Frontal cortex (tissue), 4 donors: ENCODE measurements around the gene CALU. TPM values are rescaled to one million over a fixed set of nuclear protein-coding genes. Genes with fewer than 3 reads are reported as not detected.

Source experiments
- DNase-seq, 2 donors: peaks; one replicate each; pipeline ENCODE4 v3.0.0; 2012; ENCODE audit warnings: low spot score in 2 of 2
- FAIRE-seq: peaks from 2 replicates; lab custom pipeline; 2012; peaks lifted over from hg19 to GRCh38; lab: Jason Lieb, UNC
- small RNA-seq: library from RNA; depleted of rRNA; stranded (forward); fragments of <200 nt; gene quantifications from one replicate; pipeline ENCODE3, GENCODE V24; 2014
- total RNA-seq: library from RNA; depleted of rRNA; stranded (reverse); fragments of >200 nt; gene quantifications from one replicate; pipeline ENCODE4 v1.2.3, GENCODE V29; 2014
- donor health status: control.
- donor health status: control.
- donor health status: control.

Gene CALU
- total RNA-seq, 1 donor from 2014 or later, result 55.0 TPM

DNA sequence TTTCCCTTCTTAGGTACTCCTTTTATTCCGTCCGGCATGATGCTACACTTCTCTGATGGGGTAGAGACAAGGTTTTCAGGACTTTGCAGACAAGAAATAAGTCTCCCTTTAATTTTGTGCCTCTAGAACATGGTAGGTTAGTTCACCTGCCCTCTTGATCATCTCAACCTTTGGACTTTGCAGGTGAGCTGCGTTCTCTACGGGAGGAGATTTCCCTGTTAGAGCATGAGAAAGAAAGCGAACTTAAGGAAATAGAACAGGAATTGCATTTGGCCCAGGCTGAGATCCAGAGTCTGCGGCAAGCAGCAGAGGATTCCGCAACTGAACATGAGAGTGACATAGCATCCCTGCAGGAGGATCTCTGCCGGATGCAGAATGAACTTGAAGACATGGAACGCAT, 61.8 kb downstream of the CALU start:
- no peak for FAIRE-seq

DNA sequence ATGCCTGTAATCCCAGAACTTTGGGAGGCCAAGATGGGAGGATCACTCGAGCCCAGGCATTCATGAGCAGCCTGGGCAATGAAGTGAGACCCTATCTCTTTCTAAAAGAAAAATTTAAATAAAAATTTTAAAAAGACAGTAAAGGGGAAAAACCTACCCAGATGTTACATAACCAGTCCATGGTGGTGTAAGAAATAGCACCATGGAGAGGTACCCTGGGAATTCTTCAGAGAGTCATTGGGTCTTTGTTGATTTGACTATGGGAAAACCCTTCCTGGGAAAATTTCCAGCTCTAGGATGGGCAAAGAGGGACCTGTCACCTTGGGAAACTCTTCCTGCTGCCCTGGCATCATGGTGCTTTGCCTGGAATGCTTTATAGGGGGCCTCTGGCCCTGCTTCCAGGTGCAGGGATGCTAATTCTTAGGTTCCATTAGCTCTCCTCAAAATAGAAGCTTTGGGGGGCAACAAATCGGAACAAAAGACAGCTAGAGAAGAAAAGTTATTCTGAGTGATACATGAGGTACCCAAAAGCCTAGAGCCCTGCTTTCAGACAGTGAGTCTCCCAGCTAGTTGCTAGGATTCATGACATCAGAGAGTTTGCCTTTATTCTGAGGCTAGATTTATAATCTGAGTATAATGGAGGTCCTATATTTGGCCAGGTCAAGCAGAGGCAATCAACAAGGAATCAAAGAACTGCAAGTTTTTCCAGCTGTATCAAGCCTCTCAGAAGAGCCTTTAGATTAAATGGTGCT, 62.7 kb downstream of the CALU start:
- no peak for FAIRE-seq

More for the DNA sequence above, 61.8 kb downstream of the CALU start:
- DNase-seq, result no peak

DNA sequence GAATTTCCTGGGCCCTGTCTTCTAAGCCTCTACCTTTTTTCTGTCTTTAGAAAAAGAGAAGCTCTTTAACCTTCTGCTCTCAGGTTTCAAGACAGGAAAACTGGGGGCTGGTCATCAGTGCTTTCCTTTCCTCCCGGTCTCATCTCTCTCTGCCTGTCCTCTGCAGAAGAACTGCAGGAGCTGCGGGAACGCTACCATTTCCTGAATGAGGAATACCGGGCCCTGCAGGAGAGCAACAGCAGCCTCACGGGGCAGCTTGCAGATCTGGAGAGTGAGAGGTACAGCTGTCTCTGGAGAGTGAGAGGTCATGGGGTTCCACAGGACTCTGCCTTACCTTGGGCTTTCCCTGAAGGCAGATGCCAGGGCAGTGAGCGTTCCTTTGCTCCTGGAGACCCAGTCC, 65.3 kb downstream of the CALU start:
- DNase-seq, result no peak
- no peak for FAIRE-seq

More for the DNA sequence above, 62.7 kb downstream of the CALU start:
- no peak for DNase-seq

DNA sequence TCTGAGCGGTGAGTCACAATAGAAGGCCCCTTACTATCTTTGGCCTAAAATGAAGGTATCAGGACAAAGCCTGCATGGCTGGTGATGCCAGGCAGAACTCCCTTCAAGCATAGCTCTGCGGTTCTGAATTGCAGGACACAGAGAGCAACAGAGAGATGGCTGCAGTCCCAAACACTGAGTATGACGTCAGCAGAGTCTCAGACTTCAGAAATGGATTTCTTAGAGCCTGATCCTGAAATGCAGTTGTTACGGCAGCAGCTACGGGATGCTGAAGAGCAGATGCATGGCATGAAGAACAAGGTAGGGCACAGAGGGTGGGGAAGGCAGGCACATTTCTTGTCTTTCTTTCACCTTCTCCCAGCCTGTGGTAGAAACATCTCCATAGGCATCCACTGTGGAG, 66.1 kb downstream of the CALU start:
- FAIRE-seq (no peak), DNase-seq (no peak)

DNA sequence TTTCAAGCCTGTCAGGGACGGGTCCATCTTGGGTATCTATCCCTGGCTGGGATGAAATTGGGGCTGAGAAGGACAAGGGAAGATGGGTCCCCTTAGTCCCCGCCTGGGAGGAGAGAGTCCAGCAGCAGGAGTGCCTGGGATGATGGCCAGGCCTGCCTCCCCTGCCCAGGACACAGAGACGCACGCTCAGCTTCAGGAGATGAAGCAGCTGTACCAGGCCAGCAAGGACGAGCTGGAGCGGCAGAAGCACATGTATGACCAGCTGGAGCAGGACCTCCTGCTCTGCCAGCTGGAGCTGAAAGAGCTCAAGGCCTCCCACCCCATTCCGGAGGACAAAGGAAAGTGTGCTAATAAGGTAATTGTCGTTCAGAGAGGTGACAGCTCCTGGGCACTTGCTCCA, 68.0 kb downstream of the CALU start:
- no peak for FAIRE-seq
- no peak for DNase-seq

DNA sequence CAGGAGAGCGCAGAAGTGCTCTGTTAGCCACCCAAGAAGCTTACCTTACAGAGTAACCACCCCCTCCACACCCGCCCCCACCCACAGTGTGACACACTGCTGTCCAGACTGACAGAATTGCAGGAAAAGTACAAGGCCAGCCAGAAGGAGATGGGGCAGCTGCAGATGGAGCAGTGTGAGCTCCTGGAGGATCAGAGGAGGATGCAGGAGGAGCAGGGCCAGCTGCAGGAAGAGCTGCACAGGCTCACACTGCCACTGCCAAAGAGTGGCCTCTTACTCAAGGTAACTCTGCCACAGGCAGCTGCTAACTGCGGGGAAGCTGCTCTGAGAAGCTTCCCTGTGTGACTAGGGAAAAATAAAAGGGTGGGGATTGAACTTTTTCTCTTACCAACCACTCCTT, 70.2 kb downstream of the CALU start:
- no peak for DNase-seq
- FAIRE-seq, result no peak

DNA sequence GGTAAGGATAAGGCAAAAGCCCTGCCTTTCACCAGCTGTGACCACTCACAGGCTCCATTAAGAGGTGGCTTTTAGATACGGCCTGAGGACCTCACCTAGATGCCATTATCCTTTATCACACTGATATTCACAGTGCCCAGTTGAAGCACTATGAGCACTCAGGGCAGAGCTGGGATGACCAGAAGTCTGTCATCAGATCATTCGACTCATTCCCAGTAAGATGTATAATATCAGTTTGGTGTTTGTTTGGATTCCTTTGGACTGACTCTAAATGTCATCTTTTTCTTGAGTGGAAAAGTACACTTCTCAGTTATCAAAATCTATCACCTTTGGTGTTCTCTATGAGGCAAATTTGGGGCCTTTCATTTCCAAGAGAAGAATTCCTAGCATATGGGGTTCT, 71.3 kb downstream of the CALU start:
- FAIRE-seq (no peak), DNase-seq (no peak)

DNA sequence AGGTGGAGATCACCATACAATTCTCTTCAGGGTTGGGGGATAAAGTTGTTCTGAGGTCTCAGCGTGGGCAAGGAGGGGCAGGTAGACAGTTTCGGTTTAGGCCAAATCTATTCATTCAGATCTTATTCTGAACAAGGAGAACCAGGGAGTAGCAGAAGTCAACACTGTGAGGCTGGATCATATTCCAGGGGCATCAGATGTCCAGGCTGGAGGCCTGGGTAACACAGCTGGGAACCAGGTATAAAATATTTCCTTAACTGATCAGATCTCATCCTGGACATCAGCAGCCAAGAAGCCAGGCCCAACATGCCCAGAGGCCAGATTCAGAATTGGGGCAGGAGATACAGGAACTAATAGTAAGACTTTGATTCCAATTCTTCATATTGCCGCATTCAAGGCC, 71.8 kb downstream of the CALU start:
- no peak for DNase-seq
- FAIRE-seq, result no peak

DNA sequence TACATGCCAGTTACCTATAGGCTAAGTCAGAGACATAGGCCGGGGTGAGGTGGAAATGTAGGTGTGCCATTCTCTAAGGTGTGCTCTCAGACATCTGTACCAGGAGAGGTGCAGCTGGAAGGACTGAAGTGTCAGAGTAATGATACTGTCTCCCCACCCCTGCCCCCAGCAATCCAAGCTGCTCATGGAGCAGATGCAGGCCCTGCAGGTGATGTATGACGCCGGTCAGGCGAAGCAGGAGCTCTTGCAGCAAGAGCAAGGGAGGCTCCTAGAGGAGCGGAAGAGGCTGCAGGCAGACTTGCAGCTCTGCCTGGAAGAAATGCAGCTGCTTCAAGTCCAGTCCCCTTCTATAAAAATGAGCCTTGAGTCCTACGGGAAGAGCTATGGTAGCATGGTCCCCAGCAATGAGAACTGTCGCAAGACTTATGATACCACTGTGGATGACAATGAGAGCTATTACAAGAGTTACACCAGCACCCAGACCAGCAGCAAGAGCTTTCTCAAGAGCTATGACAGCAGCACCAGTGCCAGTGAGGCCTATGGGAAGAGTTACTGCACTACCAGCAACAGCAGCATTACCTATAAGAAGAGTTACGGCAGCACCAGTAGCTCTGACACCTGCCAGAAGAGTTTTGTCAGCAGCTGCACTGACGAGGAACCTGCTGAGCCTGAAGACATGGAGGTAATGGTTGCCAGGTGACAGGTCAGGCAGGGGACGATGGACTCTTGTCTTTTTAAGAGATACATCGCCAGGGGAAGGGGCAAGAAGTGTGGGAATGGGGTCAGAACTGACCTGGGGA, 72.7 kb downstream of the CALU start:
- DNase-seq, result no peak
- FAIRE-seq, result no peak

DNA sequence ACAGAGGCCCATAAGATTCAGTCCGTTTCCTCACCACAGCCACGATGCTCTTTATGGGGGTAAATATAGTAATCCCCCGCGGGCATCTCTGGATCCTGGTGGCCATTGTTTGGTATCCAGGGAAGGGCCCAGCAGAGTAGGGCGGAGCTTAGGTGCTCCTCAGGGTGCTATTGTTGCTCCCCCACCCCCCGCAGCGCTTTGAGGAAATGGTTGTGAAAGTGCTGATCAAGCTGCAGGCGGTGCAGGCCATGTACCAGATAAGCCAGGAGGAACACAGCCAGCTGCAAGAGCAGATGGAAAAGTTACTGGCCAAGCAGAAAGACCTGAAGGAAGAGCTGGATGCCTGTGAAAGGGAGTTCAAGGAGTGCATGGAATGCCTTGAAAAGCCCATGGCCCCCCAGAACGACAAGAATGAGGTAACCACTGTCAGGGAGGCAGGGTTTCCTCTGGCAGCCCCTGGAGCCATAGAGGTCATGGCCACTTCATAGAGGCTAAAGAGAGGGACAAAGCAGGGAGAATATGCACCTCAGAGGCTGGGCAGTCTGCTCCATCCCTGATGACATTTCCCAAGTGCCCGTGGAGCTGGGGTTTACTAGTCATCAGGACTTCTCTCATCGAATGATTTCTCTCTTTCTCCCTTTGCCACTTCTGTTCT, 73.5 kb downstream of the CALU start:
- DNase-seq (no peak), FAIRE-seq (no peak)

DNA sequence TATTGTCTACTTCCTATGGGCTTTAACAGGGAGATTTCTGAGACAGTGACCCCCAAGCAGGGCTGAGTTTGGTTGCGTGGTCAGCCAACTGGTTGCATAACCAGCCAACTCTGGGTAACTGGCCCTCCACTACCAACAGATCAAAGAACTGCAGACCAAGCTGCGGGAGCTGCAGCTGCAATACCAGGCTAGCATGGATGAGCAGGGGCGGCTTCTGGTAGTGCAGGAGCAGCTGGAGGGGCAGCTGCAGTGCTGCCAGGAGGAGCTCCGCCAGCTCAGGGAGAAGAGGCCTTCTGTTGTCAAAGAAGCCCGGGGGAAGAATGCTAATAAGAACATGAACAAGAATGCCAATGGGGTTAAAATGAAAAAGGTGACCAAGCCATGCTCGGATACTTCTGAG, 75.3 kb downstream of the CALU start:
- peak; percentile 36 to 49 for DNase-seq
- FAIRE-seq, result no peak

DNA sequence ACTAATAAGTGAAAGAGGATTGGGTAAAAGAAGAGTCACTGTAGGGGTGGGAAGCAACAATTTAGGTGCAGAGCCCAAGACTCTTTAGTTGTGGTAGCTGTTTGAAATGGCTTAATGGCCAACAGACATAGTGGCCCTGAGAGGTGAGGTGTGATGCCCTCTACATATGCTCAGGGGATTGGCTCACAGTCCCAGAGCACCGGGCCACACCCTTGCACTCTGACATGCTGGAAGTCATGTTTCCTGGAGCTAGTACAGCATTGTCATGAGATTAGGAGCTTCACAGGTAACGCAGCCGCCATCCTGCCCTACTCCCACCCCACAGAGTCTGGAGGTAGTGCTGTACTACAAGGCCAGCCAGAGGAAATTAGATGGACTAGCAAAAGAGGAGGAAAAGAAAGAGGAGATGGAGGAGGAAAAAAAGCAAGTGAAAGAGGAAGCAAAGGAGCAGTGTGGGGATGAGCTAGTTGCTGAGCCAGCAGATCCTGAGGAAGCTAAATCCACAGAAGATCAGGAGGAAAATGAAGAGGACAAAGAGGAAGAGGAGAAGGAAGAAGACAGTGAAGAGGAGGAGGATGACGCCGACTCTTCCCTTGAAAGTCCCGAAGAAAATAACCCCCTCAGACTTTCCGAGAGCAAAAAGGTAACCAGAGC, 76.3 kb downstream of the CALU start:
- FAIRE-seq, result no peak
- DNase-seq, result no peak

DNA sequence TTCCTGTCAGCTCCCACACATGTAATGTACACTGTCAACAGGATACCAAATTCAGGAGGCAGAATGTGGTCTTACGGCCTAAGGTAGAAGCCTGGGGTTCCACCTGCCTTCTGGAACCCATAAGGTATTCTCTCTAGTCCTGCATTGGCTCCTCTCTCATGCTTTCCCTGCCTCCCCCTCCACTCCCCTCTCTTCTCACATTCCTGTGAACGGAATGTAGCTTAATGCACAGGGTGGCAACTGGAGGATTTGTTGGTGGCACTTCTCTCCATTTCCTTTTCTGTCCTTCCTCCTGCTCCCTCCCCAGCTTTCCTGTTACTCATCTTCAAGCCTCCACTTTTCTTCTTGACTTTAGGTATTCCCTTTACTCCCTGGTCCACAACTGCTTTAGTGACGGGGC, 79.5 kb downstream of the CALU start:
- DNase-seq, result no peak
- no peak for FAIRE-seq

Small RNA genes lying within 50 kb of the gene (small RNA-seq; reads per million reads assigned to genes)
- not detected for gene RN7SL81P
- 0.61 reads per million, percentile 48 among the genes with 10 or more reads in this experiment for gene RNA5SP242
- gene RNA5SP243, result not detected

Other genes starting within 250 kb of the CALU start
- gene GARIN1A, start 67.1 kb upstream of the CALU start, total RNA-seq, result 0.82 TPM
- not detected for gene OPN1SW, start 36.4 kb downstream of the CALU start, total RNA-seq
- gene CCDC136, start 52.6 kb downstream of the CALU start, total RNA-seq, result 38.3 TPM
- gene FLNC, start 91.0 kb downstream of the CALU start, total RNA-seq, result 2.4 TPM
- 74.6 TPM for gene ATP6V1F, start 123.5 kb downstream of the CALU start, total RNA-seq
- gene KCP, start 171.3 kb downstream of the CALU start, total RNA-seq, result 0.41 TPM
- gene IRF5, start 198.6 kb downstream of the CALU start, total RNA-seq, result 1.2 TPM